GM18861 (cell line): ENCODE data around the gene PFDN1.

Source experiments
- ATAC-seq: cut with Tn5 transposase; IDR thresholded peaks from one replicate; pipeline ENCODE4 v1.9.1; 2021; ENCODE audit not compliant: unreplicated experiment

Gene PFDN1

DNA sequence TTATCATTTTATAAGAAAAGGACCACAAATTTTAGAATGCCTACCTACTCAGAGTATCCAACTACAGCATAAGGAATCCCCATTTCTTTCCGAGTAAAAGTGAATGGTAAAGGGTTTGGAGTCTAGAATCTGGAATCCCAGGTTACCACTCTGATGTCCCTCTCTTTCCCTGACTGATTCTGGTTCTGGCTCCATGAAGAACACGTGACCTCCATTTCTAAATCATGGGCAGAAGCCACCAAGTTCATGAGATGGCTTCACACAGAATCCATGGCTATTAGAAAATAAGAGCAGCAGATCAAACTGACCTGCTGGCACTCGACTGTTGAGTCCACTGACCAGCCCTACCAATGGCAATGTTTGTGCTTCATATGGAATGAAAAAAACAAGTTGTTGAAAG lies 40.7 kb downstream of the PFDN1 start:
- no peak for ATAC-seq

DNA sequence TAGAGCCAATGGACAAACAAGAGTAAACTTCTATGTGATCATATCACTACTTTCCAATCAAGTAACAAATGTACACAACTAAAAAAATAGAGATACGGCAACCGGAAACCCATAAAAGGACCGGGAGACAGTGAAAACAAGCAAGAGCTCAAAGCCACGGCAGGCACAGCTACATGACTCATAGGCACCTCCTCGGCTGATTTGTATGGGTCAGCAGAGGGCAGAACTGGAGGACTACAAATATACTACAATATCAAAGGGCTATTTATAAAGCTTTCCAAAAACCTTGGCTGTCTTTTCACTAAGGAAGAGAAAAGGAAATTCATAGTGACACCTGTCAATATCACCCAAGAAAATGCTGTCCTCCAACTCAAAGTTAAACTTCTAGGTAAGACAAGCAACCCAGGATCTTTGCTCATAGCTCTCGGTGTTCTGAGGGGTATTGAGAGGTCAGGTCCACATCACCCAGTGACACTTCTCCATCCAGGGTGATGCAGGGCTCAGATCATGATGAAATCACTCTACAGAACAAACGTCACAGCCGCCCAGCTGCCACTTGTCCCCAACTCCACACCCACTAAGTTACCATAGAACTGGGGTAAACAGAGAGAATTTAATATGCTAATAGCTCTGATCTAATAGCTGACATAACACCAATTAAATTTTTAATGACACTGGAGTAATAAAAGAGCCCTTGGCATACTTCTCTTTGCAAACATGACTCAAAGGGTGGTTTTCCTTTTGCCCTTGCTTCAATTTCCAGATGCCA lies 41.3 kb downstream of the PFDN1 start:
- ATAC-seq, result no peak

DNA sequence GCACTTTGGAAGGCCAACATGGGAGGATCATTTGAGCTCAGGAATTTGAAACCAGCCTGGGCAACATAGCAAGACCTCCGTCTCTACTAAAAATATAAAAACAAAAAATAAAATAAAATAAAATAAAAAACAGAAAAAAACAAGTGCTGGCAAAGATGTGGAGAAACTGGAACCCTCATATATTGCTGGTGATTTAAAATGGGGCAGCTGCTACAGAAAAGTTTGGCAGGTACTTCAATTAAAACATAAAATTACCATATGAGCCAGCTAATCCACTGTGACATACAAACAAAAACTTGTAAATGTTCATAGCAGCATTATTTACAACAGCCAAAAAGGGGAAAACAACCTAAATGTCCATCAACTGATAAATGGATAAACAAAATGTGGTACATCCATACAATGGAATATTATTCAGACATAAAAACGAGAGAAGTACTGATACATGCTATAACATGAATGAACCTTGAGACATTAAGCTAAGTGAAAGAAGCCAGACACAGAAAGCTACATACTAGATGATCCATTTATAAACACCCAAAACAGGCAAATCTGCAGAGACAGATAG lies 42.7 kb downstream of the PFDN1 start:
- ATAC-seq, result no peak

DNA sequence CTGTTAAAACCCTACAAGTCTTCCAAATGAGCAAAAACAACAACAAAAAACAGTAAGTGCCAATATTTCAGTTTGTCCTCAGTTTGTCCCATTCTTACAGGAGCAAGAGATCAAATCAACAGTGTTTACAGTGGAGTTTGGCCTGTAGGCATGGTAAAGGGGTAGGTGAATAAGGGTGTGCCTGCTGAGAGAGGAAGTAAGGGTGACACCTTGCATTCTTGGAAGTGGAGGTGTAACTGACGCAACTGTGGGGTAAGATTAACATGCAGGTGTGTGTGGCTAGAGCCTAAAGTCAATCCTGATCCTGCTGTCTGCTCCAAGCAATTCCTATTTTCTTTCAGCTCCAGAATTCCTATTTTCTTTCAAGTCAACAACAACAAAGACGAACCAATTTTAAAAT lies 43.4 kb downstream of the PFDN1 start:
- ATAC-seq, result no peak

DNA sequence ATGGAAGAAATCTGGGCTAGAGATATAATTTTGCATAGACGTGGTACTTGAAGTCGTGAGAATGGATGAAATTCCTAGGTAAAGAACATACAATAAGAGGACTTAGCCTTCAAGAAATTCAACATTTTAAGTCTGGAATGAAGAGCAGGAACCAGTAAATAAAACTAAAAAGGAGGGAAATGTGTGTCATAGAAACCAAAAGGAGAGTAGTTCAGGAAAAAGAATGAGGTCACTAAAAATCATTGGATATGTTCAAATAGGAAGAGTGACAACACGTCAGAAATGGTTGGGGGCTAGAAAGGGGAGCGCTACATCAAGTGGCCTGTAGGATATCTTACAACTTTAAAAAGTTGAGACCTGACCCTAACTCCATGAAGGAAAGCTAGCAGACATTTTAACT lies 44.0 kb downstream of the PFDN1 start:
- no peak for ATAC-seq

DNA sequence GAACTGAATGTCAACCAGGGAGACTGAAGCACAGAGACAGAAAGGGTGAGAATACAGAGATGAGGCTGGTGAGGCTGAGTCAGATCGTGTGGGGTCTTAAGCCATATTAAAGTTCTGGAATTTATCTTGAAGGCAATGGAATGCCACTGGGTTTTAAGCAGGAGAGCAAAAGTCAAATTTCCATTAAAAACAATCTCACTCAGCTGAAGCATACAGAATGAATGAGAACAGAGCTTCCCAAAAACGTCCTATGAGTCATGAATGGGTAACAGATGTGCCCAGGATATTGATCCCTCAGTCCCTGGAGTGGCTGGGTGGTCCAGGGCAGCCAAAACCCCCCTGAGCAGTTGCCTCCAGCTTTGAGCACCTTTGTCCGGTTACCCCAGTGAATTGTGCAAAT lies 44.9 kb downstream of the PFDN1 start:
- no peak for ATAC-seq

DNA sequence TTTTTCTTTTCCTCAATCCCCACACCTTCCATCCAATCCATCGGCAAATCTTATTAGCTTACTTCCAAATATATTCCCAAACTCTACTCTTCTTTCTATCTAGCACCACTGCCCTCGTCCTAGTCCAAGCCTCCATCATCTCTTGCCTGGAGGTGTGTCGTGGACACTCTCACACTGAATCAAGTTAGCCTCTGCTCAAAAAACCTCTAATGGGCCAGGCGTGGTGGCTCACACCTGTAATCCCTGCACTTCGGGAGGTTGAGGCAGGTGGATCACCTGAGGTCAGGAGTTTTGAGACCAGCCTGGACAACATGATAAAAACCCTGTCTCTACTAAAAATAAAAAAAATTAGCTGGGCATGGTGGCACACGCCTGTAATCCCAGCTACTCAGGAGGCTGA lies 46.2 kb downstream of the PFDN1 start:
- no peak for ATAC-seq

DNA sequence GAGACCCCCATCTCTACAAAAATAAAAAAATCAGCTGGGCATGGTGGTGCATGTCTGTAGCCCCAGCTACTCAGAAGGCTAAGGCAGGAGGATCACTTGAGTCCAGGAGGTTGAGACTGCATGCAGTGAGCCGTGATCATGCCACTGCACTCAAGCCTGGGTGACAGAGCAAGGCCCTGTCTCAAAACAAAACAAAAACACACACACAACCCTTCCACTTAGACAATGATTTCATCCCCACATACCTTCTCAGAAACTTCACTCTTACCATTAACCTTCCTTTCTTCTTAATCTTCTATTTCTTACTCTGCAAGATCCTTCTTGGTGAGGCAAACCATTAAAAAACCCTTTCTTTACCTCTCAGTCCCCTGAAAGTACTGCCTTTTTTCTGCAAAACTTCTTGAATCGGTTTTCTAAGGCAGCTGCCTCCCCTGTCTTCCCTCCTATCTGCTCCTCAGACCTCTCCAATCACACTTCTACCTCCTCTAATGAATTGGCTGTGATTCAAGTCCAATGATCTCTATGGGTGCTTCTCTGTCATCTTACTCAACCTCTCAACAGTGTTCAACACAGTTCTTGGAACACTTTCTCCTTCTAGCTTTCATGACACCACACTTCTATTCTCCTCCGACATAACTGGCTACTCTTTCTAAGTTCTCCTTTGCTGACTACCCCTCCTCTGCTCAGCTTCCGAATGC lies 47.3 kb downstream of the PFDN1 start:
- ATAC-seq, result no peak

DNA sequence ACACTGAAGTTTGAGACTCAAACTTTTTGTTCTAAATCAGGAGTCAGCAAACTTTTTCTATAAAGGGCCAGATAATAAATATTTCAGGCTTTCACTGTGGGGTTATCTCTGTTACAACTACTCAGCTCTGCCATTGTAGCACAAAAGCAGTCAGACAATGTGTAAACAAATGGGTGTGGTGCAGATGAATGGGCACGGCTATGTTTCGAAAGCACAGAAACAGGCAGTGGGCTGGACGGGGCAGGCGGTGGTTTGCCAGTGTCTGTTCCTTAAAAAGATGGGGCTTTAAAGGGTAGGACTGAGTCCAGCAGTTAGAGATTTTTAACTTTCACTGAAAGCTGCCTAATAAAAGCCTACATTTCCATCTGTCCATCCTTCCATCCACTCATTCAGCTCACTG lies 48.9 kb downstream of the PFDN1 start:
- no peak for ATAC-seq

DNA sequence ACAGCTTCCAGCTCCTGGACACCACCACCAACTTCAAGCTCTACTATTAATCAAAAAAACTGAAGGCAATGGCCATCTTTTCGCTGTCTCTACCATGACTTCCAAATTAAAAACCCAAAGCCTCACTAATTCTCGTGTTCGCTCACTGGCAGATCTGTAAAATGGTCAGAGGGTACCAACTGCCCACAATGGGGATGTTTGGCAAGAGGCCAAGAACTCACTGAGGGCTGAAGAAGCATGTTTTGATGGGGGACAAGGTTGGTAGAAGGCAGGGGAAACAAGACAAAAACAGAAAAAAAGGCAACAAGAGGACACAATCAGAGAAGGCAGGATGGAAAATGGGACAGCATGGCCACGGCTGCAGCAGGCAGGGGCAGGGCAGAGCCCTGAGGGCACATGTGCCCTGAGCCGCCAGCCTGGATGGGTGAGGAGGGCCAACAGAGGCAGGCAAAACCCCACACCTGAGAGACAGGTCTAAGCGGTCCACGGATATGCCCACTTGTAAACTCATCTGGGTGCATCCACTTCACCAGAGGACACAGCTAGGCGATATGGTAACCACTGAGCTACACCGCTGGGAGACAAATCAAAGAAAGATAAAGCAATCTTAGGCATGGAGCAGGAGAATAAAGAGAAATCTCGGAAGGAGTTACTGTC lies 50.3 kb downstream of the PFDN1 start:
- no peak for ATAC-seq

DNA sequence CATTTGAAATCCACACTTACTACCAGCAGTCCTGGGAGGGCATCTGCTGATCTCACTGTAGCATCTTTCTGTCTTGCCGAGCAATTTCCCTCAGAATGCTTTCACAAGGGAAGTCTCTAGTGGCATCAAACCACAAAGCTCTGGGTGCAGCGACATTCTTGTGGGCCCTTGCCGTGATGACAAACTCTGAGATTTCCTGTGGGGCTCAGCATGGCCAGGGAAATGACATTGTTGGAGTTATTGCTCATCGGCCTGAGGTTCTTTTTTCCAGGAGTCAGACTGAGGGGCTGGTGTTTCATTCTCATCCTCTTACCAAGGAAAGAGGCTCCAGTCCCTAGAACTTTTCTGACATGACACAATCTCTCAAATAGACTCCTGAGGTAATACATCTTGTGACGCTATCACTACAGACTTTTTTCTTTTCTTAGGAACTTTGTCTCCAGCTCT lies 51.4 kb downstream of the PFDN1 start:
- ATAC-seq, result peak; percentile 80

DNA sequence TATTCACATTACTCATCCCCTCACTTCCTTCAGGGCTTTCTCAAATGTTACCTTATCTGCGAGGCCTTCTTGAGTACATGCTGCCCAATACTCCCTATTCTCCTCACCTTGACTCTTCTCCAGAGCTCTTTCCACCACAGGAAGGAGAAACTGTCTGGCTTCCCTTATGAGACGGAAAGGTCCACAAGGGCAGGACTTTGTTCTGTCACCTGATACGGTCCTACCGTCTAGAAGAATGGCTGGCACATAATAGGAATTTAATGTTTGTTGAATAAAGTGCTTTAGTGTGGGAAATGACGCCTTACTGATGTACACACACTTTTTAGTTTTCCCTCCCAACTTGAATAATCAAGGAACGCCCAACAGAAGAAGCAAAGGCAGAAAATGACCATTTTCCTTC lies 52.5 kb downstream of the PFDN1 start:
- ATAC-seq, result no peak

DNA sequence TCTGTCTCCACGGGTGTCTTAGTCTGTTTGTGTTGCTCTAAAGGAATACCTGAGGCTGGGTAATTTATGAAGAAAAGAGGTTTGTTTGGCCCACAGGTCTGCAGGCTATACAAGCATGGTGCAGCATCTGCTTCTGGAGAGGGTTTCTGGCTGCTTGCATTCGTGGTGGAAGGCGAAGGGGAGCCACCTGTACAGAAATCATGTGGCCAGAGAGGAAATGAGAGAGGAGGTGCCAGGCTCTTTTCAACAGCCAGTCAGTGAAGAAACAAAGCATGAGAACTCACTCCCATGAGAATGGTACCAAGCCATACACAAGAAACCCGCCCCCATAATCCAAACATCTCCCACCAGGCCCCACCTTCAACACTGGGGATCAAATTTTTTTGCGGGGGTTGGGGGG lies 53.4 kb downstream of the PFDN1 start:
- ATAC-seq, result no peak

DNA sequence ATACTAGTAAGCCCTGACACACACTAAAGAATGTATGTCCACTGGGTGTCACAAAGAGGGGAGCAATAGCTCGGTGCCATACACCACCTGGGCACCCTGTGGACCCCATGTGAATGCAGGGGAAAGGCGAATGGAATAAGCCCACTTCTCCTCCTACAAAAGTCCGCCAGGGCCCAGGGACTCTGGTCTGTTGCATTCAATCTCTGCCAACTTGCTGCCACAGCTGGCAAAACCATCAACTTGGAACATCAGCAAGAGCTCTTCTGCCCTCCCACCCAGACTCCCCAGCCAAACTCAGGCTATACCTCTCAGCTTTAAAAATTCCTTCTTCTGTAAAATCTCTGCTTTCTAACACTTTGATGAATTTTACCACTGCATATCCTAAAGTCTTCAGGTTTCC lies 54.5 kb downstream of the PFDN1 start:
- ATAC-seq, result no peak

DNA sequence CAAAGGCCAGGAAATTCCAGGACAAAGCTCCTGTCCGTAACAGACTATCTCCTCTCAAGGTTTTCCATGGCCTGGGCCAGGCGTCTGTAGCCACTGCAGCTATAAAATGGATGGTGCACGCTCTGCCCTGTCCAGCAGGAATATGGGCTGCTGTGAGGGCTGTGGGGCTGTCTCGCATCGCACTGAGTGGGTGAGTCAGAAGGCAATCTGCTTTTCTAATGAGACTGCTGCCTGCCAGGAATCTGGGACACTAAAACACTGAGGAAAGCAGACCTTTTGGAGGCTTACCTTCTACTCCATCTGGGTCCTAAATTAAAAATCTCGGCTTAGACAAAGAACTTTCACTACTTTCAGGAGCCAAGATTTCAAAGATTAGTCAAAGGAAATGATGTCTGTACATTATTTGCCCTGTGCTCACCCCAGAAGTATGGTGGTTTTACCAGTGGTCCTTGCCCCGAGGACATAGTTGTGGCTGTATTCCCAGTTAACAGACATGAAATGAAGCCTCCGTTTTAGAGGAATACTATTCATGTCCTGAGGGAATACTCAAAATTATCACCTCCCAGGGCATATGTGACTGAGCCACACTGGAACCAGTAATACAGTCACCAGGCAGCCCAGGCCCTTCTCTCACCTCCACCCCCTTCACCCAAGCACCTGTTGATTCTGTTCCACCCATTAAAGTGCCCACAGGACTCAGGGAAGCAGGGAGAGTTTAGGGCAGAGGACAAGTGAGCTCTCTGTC lies 56.4 kb downstream of the PFDN1 start:
- ATAC-seq, result no peak

DNA sequence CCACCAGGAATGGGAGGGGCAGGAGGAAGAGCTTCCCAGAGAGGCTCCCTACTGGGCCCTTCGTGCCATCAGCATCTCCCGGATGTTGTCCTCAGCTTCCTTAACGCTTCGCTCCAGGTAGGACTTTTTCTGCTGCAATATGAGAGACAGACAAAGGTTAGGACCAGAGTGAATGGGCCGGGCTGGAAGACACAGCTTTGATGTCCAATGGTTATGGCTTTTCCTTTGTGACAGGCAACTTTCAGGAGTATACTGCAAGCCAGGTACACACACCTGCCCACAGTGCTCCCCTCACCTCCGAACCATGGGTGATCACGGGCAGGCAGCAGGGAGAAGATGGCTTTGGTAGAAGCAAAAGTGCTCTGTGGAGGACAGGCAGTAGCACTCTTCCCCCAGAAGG lies 57.0 kb downstream of the PFDN1 start:
- no peak for ATAC-seq

DNA sequence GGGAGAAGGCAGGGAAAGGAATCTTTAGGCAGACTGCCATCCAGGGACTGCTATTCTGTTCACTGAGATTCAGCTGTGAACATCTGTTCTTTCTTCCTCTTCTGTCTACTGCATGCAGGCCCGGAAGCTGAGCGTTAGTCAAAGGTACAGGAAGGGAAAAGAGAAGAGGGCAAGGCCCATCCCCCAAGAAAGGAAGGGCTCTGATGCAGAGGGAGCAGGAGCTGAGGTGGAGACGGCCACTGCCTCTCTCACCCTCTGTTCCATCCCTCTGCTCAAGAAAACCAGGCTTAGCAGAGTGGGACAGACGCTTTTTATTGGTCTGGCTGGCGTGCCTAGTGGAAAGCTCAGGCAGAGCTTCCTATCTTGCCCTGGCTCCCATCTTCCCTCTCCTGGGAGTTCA lies 57.6 kb downstream of the PFDN1 start:
- ATAC-seq, result no peak

DNA sequence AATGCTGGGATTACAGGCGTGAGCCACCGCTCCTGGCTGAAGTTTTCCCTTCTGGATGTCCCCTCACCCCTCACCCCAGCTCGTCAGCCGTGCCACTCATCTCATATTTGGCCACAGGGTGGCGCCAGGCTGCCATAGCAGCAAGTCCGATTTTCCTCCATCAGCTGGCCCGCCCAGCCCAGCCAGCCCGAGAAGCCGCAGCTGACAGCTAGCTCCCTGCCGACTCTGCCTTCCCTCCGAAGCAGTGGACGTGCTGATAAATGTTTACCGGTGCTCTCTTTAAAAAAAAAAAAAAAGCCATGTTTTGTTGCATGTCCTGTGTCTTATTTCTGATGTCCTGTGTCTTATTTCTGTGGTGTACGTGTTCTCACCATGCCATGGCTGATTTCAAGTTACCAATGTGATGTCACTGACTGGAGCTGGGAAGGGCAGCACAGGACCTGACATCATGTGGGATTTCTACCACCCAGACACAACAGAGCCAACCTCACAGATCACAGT lies 58.3 kb downstream of the PFDN1 start:
- no peak for ATAC-seq

DNA sequence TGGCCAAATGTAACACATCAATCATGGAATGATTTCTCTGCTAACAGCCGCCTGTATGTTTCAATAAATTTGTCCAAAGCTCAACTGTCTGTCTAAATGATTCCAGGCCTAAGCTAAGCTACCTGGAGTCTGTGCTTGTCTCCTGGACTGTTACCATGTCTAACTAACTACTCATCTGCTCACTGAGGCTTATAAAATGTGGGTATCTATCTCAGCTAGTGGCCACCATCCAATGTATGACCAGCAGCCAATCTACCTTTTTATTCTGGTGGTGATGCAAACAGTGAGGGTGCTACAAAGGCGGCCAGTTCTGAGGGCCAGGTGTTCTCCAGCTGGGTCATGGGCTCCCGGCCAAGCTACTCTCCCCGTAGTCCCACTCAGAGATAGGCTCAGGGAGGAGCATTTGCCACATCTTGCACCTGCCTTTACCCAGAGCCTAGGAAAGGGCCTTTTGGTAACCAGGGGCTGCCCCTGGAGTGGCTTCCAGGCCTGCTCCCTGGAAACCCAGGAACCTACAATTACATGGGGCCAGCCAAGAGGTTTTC lies 59.1 kb downstream of the PFDN1 start:
- ATAC-seq, result no peak

DNA sequence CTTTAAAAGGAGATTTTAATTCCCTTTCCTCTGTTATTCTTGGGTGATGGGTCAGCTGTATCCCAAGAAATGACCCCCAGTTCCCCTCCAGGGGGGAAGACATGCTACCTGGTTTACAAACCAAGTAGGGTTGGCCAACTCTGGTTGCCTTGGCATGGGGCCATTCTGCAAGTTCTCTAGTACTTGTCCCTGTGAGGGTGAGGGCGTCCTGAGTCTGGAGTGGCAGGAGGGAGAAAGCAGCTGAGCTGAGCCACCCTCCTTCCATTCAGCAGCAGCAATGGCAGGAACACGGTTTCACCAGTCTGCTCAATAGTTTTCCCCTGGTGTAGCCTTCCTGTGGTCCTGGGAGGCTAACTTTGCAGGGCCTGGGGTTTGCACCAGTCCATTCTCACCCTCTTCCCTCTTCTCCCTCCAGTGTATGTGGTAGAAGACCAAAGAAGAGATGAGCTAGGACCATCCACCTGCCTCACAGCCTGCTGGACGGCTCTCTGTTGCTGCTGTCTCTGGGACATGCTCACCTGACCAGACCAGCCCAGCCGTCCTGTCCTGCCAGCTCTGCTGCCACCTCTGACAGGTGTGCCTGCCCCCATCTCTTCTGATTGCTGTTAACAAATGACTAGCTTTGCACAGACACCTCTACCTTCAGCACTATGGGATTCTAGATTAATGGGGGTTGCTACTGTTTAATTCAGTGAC lies 59.9 kb downstream of the PFDN1 start:
- no peak for ATAC-seq
